Stimulated activated naive CD4-positive, alpha-beta T cell (primary cell): ENCODE results near the gene NT5DC2.
A peak's percentile ranks its signal among the peaks of the same experiment; 100 is the strongest.
"Not testable (repeated sequence)": the region's sequence is repeated elsewhere in the genome, so short reads cannot be mapped to it uniquely, and the experiment has no call there.

ENCODE experiments used
- DNase-seq, 6 experiments: peaks; one replicate each; lab custom pipeline; 2025; lab: John Stamatoyannopoulos, UW

NT5DC2 gene

DNA sequence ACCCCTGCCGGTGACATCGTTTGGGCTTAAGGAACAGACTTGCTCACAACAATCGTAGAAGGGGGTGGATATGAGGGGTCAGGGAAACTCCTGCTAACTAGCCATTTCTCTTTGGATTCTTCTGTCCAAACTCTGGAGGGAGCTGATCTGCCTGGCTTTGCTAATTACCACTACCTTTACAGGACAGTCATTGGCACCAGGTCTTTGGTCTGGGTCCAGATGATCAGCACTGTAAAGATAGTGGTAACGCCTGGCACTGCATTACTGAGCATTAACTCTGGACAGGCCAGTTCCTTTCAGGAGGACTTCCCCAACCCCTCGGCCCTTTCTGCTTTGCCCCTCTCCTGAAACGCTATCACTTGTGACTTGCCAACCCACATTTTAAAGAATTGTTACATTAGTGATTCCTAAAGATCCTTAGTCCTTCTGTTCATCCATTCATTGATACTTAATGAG is 3.5 kb upstream of the NT5DC2 start:
- DNase-seq = no peak

DNA sequence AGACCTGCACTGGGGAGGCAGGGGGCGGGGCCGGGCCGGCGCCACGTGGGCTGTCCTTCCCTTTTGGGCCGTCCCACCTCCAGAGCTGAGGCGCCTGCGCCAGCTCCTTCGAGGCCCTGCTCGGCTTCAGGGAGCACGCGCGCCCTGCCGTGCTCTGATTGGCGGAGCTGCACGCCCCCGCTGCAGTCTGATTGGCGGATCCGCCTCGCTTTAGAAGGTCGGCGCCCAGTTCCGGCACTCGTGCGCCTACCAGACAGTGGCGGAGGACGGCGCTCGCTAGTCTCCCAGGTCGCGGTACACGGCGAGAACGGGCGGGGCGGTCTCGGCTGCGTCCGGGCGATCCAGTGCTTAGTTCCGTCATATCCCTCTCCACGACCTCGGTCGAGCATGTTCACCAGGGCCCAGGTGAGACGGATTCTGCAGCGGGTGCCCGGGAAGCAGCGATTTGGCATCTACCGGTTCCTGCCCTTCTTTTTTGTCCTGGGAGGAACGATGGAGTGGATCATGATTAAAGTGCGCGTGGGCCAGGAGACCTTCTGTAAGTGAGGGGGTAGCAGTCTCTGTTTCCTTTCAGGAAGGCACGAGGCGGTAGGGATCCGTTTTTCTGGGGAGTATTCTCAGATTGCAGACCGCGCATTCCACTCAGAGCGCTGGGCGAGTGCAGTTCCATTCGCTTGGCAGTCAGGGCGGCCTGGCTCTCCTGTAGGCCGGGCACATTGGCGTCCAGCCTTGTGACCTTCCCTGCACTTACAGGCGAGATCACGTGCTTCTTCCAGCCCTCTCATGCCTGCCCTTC is 2.9 kb upstream of the NT5DC2 start, which contains the start of gene UQCC5:
Gene UQCC5 (plus strand): TSS at position 237 of the 796 bp plus-strand sequence. CDS start 151 bp downstream, at position 388.
- DNase-seq = peak; percentile 93 to 97 (median 96)

DNA sequence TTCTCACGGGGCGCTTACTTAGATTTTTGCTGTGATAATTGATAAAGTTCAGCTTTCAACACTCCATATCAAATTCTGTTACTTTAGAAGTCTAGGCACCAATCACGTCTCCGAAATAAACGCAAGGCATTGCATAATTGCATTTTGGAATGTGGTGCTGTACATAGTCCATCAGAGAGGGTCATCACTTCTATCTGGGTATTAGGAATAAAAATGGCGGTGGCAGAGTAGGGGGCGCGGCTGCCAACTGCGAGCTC is 2.4 kb upstream of the NT5DC2 start:
- DNase-seq = no peak

DNA sequence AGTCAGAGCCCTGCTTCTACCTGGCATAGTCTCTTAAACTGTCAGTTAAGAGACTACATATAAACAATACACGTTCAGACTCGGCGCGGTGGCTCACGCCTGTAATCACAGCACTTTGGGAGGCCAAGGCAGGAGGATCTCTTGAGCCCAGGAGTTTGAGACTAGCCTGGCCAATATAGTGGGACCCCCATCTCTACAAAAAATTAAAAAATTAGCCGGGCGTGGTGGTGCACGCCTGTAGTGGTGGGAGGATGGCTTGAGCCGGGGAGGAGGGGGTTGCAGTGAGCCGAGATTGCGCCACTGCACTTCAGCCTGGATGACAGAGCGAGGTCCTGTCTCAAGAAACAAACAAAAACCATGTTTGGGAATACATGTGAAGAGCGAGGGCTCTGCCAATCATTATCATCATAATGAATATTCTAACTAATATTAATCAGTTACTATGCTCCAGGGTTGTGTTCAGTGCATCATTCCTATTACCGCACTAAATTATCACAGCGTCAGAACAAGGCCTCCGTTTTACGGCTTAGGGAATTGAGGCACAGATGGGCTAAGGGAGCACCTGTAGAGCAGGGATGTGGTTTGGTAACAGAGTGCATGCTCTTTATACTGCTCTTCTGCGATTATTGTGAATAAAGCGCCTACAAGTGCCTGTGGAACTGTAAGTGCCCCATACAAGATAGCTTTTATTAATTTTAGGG is 1.9 kb upstream of the NT5DC2 start:
- no peak for DNase-seq

DNA sequence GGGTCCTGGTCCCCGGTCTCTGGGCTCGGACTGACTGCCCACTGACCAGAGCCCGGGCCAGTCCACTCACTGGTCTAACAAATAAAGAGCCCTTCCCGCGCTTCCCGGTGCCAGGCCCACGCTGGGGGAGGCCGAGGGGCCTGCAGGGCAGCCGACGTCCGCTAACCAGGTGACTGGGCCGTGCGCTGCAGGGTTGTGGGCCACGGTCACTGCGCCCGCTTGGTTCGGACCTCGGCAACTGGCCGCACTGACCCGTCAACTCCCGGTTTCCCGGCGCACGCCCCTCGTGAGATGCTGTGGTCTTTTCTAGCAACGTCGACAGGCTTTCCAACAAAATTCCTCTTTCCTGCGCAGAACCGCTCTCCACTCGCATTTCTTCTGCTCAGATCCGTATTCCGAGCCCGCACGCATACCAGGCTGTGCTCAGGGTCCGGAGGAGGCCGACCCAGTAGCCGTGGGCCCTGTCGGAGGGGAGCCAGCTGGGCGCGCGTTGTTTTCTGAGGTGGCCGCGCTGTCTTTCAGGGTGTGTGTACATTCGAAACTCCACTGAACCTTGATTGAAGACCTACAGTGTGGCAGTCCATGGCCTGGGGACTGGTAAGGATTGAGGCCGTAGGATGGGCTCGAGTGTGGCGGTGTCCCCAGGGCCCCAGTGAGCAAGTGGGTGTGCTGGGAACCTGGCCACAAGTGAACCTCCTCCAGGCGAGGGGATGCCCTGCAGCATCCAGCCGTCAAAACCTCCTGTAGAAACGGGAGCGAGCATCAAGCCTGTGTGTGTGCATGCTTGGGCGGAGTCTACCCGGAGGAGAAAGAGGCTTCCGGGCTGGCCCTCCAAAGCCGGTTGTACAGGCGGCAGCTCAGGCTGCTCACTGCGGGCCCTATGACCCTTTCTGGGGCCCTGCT is 875 bp upstream of the NT5DC2 start:
- DNase-seq = no peak

DNA sequence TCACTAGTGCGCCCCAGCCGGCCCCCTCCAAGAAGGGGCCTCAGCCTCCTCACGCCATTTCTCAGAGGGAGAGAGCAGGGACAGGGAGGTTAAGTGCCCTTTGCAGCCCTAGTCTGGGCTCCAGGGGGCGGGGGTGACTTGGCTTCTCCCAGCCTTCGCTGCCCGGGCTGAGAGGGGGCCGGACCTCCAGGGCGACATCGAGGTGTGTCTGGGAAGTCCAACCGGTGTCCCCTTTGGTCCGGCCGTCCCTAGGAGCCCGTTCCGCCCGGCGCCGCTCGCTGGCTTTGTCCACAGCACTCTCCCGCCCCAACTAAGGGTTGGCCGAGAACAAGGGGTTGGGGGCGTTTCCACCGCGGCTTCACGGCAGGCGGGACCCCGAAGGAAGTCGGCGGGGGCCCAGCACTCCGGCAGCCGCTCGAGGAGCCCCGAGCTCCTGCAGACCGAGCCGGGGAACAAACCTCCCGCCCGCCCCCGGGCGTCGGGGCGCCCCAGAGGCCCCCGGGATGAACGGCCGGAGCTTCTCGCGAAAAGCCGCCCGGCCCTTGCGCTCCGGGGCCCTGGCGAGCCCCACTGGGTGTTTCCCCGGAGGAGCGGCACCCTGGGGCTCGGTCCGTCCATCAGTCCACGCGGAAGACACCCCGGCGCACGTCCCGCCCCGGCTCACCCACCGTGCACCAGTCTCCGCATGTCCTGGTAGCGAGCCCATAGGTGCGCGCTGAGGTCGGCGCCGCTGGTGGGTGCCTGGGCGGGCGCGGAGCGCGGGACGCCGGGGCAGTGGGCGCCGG is 627 bp downstream of the NT5DC2 start:
- DNase-seq = peak in 4 of 6 experiments; percentile 12 to 41 (median 32)

DNA sequence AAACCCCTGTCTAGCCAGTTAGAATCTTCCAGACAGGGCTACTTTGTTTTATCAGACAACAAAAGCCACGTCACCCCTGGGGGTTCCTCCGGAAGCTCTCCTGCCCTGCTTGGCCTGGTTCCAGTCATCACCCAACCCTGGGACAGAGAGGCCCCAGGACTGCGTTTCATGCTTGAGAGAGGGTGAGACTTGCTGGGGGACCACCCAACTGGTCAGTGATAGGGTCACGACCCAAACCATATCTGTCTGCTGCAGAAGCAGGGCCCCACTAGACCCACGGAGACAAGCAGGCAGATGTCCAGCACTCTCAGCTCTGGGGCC is 1.2 kb downstream of the NT5DC2 start:
- no peak for DNase-seq

DNA sequence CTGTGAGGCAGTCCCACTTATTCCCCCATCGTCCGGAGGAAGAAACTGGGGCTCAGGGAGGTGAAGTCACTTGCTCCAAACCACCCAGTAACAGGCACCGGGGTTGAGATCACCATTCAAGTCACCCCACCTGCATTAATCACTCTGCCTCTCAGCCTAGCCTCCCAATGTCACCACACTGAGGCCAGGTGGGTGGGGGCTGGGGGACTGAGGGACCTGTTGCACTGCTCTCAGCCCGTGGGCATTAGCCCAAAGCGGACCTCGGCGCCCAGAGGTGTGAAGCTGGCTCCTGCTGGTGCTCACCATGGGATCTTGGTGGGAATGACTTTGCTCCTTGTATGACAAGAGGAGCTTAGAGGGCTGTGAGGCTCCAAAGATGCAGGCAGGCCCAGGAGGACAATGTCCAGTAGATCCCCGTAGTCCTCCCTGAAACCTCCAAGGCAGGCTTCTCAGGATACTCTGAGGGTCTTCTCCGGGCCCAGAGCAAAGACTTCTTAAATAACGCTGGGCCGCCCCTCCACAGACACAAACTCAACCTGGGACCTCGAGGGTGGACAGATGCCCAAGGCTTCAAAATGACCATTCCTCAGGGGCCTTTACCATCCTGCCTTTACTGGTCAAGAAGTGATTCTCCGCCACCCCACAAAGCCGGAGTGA is 1.7 kb downstream of the NT5DC2 start:
- no peak for DNase-seq

DNA sequence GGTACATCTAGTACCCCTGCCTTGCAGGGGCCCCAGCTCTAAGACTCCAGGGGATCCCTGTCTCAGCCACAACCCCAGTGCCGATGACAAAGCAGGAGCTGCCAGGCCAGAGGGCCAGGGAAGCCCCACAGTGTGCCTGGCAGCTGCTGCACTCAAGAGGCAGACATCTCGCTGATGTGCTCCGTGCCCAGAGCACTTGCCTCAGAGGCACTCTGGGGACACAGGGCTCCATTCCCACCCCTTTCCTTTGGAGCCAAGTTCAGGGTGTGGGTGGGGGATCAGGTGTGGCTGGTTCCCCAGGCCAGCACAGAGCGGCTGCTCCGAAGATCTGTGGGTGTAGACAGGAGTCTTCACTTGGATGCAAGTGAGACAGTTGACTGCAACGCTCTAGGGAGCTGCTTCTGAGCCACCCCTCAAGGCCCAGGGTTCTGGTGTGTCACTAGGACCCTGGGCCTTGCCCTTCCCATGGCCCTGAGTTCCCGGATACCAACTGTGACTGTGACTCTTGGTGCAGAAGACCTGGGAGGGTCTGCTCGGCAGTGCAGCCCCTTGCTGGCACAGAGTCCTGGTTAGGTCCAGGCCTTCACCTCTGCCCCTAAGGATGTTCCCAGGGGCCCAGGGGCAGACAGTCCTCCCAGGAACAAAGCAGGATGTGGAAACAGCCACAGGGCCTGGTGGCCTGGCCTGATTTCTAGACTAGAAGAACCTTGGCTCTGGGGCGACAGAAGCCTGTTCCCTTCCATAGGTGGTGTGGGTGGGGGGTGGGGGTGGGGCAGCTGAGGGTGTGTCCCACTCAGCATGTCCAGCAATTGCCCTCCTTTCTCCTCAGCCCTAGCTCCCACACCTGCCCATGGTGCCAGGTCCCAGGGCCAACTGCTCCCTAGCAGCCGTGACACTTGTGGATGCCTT is 2.5 kb downstream of the NT5DC2 start:
- no peak for DNase-seq

DNA sequence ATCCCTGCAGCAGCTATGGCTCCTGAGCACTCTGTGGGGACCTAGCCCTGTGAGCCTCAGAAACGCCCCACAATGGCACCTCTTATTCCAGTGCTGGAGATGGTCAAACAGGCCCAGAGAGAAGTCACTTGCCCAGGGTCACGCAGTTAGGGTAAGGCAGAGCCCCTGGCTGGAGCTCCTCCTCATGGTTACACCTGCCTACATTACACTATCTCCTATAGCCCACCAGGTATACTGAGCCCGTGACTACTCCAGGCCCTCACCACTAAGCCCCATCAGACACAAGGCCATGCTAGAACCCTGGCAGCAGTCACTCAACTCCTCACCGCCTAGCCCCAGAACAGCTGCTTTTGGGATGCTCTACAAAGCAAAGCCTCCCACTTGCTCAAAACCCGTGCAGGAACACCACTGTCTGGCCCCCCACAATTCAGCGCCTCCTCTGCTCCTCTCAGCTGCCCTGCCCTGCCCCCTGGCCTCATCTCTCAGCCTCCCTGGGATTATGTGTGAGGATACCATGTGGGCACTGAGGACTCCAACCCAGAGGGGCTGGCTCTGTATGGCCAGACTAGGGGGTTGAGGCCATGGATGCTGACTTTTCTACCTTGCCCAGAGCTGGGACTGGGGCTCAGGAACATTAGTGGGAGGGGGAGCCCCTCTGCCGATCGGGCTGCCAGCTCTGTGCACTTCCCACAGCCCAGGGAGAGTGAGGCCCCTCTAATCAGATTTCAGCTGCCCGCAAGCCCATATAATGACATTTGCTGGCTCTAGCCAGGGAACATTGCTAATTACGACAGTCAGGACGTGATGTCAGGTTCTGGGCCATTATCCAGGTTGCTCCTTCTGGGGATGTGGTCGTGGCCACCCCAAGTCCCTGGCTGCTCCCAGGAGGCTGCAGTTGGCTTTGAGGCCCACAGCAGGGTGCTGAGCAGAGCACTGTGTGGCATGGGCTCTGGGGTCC is 4.0 kb downstream of the NT5DC2 start:
- DNase-seq = no peak

DNA sequence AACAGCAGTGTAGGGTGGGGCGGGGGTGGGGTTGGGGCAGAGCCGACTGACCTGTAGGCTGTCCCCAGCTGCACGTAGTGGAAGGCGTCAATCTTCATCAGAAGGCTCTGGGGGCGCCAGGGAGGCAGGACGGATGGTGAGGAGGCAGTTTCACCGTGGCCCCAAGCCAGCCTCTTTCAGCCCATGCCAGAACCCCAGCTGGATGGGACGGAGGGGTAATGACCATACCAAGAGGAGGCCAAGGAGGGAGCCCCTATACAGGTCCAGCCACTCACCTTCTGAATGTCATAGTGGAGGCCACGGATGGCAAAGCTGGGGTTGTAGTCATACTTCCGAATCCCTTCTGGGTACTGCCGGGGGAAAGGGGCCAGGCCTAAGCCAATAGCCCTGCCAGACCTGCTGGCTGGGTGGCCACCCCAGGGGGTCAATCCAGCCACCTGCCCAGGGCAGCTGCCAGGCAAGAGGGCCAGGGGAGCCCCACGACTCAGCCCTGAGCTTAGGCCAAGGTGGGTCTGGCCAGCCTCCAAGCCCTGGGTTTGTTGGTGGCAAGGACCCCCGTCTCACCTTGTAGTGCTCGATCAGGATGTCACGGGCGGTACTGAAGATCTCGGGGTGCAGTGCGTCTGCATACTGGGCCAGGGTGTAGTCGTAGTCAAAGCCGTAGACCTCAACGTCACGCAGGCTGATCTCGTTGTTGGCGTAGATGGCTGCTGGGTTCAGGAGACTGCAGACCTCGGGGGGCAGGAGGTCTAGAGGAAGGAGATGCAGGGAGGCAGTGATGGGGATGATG is 4.9 kb downstream of the NT5DC2 start:
- no peak for DNase-seq

DNA sequence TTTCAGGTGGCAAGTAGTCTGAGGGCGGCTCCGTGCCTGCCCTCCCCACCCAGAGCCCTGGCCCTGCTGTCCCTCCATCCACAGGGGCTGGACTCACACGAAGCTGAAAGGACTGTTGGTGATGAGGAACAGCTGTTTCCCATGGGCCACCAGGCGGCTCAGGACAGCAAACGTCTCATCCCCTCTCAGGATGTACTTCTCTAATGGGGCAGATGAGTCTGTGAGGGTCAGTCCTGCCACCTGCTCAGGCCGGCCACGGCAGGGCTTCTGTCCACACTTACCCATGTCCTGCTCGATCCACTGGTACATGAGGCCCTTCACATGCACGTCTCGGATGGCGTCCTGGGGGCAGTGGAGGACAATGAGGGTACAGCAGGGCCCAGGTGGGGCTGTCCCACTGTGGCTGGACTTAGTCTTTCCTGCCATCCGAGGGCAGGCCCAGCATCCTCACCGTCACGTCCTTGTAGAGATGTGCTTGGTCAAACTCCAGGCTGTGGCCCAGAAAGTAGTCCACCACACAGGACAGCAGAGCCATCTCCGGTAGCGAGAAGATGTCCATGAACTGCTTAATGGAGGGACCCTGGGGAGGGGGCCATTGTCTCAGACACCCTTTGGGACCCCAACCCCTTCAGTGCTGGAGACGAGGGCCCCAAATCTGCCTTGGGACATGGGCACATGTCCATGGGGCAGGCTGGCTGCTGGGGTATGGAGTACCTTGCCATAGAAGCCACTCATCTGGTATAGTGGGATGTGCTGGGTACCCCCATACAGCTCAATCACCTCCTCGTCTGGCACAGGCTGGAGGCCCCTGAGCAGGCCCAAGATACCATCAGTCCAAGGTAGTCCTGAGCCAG is 5.7 kb downstream of the NT5DC2 start:
- DNase-seq = no peak

DNA sequence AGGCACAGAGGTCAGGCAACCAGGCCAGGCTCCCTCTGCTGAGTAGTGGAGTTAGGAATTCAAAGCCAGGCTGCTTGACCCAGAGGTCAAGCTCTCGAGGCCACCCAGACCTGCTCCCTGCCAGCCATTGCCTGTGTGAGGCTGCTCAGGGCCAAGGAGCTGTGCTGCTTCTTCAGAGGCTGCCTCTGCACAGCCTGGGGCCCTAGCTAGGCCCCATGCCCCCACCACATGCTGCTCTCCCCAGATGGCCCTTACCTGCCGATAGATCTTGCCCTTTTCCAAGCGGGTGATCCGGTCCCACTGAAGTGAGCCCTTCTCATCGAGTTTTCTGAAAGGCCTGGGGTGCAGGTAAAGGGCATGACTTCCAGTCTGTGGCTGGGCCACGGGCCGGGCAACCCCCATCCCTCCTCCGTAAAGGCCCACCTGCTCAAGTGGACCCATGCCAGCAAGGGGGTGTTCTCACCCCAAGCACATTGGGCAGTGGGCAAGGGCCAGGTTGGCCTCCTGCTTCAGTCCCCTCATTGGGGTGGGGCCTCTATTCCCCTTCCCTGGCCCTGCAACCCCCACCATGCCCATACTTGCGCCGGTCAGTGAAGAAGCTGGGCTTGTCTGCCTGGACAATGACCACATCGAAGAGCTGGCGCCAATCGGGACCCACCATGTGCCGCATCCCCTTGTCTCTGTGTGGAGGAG is 6.5 kb downstream of the NT5DC2 start:
- no peak for DNase-seq

DNA sequence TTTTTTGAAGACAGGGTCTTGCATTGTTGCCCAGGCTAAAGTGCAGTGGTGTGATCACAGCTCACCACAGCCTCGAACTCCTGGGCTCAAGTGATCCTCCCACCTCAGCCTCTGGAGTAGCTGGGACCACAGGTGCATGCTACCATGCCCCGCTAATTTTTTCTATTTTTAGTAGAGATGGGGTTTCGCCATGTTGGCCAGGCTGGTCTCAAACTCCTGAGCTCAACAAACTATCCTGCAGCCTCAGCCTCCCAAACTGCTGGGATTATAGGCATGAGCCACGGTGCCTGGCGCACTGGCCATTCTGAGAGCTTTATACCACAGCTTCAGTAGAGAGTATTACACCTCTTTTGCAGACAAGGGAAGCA is 7.0 kb downstream of the NT5DC2 start:
- DNase-seq = not testable (repeated sequence)

DNA sequence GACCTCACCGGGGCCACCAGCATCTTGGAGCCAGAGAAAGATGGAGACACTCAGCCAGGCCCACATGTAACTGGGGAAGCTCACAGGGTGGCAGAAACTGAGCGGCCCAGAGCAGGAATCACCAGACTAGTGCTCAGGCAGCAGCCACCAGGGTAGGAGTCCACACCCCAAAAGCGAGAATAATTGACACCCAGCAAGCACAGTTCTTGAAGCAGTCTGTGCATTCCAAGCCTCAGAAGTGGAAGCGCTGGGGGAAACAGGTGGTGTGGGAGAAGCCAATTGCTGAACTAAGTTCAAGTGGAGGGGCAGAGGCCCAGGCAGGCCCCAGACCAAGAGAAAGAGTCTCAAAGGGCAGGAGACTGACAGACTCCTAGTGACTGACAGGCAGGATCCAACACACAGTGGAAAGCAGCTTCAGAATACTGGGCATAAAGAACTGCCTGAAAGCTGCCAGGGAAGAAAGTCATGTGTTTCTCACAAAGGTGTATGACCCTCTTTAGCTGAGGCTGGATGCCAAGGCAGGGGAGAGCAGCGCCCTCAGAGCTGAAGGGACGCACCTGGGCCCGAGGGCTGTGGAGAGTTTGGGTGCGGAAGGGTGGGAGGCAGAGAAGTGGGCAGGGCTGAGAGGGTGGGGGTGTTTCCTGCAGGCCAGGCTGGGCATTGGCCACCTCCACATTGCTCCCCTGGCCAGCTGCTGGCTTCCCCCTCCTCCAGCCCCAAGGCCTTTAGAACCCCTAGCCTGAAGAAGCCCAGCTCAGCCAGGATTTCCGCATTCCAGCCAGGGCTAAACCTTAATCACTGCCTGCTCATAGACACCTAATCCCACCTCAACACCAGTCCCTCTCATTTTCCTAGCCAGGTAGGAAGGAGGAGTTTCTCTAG is 7.7 kb downstream of the NT5DC2 start:
- no peak for DNase-seq
